ENCODE measurements around the gene RSPH3.
"Not testable (repeated sequence)": the region's sequence is repeated elsewhere in the genome, so short reads cannot be mapped to it uniquely, and the experiment has no call there.

RSPH3 gene

DNA sequence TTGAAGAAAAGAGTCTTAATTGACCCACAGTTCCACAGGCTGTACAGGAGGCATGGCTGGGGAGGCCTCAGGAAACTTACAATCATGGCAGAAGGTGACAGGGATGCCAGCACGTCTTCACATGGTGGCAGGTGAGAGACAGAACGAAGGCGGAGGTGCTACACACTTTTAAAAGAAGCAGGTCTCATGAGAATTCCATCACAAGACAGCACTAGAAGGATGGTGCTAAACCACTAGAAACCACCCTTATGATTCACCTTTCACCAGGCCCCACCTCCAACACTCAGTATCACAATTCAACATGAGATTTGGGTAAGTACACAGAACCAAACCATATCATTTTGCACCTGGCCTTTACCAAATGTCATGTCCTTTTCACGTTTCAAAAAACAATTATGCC lies 23.9 kb upstream of the RSPH3 start:
- DNase-seq (ENCODE audit: low spot score) = no peak

DNA sequence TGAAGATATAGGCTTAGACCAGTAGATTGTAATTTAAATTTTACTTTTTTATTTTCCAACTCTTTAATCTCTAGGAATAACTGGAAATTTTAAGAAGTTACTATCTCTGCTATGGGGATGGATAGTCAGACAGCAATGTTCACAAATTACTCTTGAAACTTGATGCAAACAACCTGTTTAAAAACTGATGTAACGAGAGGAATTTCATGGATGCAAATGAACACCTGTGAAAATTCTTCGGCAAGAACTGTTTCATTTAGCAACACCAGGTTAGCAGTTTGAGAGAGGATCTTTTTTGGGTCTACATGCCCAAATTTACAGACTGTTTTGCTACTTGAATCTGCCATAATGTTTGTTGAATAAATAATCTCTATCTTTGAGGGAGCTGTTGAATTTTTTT lies 20.0 kb upstream of the RSPH3 start:
- no peak for DNase-seq (ENCODE audit: low spot score)

DNA sequence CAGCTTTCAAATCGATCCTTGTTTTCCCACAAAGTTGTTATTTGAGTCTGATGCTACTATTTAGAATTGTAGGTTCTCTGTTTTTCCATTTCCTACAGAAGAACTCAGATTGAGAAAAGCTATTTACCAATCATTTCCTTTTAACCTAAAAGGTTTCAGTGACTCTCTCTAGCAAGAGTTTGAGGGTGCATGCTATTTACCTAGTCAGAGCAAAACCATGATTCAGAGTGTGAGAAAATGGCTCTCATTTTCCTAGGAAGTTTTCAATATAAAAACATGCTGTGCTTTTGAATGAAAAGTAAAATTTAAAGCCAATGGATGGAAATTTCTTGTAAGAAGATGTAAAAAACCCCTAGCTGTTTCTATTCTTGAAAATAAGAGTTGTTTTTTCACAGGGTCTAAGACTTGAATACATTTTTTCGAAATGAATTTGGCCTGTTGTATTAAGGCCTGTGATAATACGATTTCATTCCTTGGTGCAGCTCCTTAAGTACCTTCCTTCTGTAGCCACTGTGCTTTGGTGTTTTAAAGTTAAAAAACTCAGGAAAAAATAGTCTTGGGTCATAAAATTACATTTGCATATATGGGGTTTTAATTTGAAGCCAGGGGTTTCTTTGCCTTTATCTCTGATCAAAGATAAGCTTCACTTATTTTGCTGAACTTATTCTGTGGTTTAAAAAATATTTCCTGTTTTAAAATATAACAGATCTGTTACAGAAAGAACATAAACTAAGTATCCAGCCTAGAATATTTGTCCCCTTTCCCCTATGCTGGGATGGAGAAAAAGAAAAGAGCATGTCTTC lies 18.0 kb upstream of the RSPH3 start:
- DNase-seq (ENCODE audit: low spot score) = no peak

DNA sequence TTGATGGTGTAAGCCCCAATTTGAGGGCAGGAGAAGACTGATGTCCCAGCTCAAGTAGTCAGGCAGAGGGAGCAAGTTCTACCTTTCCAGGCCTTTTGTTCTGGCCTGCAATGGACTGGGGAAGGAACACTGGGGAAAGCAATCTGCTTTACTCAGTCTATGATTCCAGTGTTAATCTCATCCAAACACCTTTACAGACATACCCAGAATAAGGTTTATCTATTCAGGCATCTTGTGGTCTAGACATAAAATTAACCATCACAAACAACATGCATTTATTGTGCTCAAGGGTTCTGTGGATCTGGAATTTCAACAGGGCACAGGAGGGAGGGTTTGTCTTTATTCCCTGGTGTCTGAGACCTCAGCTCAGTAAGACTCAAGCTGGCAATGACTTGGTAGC lies 14.4 kb upstream of the RSPH3 start:
- DNase-seq (ENCODE audit: low spot score) = no peak

DNA sequence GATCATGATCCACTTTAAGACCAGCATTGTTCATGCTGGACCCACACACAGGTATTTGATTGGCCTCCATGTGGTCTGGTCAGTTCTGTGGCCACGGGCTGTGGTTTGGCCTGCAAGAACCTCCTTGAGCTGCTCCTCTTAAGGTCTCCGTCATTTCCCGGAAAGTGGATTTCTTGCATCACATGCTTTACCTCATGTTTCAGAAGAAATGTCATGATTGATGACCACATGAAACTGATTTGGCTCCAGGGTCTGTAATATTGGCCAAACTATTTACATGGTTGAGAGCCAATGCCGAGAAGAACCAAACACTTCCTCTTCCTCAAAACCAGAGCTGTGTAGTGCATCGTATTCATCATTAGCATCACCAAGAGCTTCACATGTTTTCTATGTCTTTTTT lies 13.2 kb upstream of the RSPH3 start:
- no peak for DNase-seq (ENCODE audit: low spot score)

DNA sequence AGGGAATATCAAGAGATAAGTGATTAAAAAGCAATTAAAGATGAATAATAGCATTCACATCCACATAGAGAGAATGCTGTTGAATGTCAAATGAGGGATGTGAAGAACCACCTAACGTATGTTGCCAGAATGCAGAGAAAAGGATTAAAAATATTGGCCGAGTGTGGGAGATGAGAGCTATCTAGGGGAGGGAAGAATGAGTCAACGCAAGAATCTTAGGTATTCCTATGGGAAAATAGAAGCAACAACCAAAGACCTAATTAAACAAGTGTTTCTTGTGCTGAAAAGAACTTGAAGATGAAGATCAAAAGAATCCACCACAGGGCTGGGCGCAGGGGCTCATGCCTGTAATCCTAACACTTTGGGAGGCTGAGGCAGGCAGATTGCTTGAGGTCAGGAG lies 12.2 kb upstream of the RSPH3 start:
- DNase-seq (ENCODE audit: low spot score) = no peak

DNA sequence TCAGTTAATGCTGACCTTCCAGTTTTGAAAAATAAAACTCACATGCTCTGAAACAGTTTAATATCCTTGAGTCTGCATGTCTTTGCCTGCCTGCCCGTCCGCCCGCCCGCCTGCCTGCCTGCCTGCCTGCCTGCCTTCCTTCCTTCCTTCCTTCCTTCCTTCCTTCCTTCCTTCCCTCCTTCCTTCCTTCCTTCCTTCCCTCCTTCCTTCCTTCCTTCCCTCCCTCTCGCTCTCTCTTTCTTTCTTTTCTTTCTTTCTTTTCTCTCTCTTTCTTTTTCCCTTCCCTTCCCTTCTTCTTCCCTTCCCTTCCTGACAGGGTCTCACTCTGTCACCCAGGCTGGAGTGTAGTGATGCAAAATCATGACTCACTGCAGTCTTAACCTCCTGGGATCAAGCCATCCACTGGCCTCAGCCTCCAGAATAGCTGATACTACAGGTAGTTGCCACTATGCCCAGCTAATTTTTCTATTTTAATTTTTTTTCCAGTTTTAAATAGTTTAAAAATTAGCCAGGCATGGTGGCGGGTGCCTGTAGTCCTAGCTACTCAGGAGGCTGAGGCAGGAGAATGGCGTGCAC lies 10.1 kb upstream of the RSPH3 start:
- DNase-seq (ENCODE audit: low spot score) = not testable (repeated sequence)

DNA sequence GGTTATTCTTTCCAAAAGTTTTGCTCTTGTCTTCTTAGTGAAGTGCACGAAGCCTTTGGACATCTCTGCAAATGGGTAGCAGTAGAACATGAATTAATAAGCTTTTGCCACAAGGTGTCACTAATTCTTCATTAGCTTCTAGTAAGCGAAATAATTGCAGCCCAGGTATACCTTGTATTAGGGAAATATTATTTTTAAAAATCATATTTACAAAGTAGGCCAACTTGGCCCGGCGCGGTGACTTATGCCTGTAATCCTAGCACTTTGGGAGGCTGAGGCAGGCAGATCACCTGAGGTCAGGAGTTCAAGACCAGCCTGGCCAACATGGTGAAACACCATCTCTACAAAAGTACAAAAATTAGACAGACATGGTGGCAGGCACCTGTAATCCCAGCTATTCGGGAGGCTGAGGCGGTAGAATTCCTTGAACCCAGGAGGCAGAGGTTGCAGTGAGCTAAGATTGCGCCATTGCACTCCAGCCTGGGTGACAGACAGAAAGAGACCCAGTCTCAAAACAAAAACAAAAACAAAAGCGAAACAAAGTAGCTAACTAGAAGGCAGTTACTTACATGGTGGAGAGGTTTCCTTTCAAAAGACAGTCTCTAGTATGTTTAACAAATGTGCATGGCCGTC lies 8.8 kb upstream of the RSPH3 start:
- no peak for DNase-seq (ENCODE audit: low spot score)

DNA sequence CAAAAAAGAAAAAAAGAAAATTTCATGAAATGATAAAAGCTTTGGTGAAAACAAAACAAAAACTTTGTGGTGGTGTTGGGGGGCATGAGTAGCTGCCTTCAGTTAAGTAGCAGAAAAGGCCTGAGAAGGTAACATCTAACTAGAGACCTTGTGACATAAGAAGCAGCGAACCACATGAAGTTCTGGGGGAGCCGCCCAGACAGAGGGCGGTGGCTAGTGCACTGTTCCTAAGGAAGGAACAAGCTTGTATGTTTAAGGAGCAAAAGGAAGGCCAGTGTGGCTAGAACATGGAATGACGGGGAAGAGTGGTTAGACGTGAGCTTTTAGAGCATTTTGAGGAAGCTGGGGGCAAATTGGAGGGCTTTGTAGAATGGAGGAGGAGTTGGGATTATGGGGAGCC lies 7.5 kb upstream of the RSPH3 start:
- no peak for DNase-seq (ENCODE audit: low spot score)

DNA sequence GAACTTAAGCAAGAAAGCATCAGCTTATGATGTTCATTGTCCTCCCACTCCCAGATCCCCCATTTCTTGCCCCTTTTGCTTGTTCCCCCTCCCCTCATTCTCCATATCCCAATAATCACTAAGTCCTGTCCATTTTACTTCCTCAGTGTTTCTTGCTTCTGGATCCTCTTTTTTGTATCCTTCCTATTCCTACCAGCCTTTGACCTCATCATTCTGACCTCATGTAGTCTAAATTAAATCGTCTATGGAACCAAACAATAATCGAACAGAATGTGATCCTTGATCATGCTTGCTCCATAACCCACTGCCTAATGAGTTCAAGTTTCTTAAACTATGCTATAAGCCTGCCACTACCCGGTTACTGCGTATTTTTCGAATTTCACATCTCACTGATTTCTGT lies 5.4 kb upstream of the RSPH3 start:
- no peak for DNase-seq (ENCODE audit: low spot score)

DNA sequence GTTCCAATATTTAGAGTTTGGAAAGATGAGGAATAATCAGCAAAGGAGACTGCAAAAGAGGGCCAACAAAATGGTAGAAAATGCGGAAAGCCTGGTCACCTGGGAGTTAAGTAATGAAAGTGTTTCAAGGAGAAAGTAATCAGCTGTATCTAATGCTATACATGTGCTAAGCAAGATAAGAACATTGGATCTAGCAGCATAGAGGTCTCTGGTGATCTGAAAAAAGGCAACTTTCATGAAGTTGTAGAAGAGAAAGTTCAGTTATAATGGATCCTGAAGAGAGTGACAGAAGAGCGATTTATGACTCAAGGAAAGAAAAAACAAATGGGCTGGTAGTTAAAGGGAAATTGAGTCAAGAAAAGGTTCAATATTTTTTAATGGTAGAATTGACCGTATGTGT lies 4.6 kb upstream of the RSPH3 start:
- no peak for DNase-seq (ENCODE audit: low spot score)

DNA sequence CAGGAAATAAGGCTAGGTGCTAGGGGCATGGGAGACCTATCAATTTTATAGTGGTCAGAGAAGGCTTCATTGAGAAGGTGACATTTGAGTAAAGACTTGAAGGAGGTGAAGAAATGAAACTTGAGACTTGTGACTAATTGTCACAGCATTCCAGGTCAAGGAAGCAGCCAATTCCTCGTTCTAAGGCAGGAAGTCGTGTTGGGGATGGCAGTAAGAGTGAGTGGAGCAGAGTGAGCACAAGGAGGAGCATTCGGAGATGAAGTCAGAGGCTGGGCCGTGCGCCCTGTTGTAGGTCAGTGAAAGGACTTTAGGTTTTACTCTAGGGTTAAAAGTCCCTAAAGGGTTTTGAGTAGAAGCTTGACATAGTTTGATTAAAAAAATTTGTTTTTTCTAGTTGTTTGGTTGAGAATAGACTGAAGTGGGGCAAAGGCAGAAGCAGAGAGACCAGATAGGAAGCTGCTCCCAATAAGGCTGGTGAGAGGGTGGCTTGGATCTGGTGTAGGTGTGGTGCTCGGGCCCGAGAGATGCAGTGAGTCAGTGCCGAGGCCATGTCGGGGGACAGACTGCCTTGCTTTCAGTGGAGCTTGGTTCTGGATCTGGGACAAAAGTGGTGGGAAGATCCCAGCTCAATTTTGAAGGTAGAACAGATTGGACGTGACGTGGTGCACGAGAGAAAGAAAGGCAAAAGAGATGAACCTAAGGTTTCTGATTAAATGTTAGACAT lies 2.6 kb upstream of the RSPH3 start:
- DNase-seq (ENCODE audit: low spot score) = no peak

DNA sequence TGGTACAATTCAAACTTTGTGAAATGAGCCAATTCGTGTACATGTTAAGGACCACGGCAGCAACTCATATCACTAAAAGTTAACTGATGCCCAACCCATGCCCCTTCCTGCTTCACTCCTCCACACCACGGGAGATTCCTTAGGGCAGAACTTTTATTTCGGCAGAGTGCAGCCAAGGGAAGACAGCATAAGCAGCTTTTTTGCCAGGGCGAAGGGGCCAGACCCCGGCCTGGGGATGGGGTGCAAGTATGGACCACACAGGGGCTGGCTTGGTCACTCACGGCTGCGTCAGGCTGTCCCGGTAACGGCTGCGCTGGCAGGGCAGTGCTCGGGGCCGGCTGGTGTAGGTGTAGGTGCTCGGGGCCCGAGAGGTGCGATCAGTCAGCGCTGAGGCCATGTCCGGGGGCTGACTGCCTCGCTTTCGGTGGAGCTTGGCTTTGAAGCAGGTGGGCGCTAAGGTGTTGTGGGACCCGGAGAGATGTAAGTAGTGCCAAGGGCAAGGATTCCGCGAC lies 792 bp downstream of the RSPH3 start:
- DNase-seq (ENCODE audit: low spot score) = no peak

DNA sequence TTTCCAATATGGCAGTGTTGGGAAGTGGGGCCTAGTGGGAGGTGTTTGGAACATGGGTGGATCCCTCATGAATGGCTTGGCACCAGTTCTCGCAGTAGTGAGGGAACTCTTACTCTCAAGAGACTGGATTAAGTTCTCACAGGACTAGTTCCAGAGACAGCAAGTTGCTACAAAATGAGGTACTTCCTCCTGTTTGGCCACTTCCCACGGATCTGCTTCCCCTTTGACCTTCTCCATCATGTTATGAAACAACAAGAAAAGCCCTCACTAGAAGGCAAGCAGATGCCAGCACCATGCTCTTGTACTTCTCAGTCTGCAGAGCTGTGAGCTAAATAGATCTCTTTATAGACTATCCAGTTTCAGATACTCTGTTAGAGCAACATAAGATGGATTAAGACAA lies 3.1 kb downstream of the RSPH3 start:
- DNase-seq (ENCODE audit: low spot score) = no peak

DNA sequence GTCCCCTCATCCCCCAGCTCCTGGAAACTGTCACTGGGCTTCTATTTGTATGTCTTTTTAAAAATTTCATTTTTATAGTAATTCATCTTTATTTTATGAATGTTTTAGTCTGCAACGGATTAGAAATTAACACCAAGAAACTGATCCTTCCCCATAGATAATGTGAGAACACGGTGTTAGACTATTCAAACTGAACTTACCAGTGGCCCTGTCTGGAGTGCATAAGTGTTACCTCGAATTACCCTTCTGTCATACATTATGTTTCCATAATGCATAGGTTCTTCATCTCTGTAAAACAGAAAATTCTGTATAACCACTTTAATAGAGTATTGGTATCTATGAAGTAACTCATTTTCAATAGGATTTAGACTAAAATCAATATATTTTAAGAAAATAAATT lies 6.4 kb downstream of the RSPH3 start:
- DNase-seq (ENCODE audit: low spot score) = no peak

DNA sequence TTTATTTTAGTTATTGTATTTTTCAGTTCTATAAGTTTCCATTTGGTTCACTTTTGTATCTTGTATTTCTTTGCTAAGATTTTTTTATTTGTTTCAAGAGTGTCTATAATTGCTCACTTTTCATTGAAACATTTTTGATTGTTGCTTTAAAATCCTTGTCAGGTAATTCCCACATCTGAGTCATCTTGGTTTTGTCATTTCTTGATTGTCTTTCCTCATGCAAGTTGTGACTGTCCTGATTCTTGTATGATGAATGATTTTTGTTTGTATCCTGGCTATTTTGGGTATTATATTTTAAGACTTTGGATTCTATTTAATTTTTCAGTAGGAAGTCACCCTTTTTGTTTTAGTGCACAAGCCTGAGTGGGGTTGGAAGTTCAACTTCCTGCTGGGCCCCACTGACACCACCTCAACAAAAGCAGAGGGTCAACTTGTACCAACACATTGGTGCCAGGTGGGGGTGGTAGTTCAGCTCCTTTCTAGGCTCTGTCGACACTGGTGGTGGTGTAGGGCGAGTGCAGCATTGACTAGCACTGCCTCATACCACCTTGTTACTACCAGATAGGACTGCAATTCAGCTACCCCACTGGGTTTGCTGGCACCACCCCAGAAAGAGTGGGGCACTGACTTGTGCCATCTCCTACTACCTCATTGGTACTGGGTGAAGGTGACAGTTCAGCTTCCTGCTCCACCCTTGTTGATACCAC lies 8.8 kb downstream of the RSPH3 start:
- no peak for DNase-seq (ENCODE audit: low spot score)

DNA sequence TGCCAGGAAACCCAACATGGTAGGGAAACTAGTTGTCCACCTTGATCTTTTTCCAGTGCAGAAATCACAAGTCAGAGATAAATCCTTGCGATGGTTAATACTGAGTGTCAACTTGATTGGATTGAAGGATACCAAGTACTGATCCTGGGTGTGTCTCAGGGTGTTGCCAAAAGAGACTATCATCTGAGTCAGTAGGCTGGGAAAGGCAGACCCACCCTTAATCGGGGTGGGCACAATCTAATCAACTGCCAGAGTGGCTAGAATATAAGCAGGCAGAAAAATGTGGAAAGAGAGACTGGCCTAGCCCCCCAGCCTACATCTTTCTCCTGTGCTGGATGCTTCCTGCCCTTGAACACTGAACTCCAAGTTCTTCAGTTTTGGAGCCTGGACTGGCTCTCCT lies 10.3 kb downstream of the RSPH3 start:
- DNase-seq (ENCODE audit: low spot score) = not testable (repeated sequence)

DNA sequence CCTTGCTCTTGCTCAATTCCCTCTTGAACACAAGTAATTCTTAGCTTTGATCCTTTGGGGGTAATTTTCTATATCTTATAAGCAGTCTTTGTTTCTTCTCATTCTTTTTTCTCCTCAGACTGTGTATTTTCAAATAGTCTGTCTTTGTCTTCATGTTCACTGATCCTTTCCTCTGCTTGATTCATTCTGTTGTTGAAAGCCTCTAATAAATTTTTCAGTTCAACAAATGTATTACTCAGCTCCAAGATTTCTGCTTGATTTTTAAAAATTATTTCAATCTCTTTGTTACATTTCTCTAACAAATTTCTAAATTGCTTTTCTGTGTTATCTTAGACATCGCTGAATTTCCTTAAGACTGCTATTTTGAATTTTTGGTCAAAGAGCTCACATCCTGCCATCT lies 11.5 kb downstream of the RSPH3 start:
- no peak for DNase-seq (ENCODE audit: low spot score)

DNA sequence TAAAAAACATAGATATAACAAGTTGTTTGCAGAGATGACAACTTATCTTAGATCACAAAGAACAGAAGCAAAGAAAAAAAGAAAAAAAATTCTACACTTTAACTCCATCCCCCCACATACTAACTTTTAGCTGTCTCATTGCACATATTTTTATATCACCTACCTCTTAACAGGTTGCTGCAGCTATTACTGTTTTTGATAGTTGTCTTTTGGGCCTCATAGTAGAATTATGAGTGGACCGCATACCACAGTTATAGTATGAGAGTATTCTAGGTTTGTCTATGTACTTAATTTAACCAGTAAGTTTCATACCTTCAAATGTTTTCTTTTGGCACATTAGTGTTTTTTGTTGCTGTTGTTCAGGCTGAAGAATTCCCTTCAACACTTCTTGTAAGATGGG lies 12.3 kb downstream of the RSPH3 start:
- no peak for DNase-seq (ENCODE audit: low spot score)

DNA sequence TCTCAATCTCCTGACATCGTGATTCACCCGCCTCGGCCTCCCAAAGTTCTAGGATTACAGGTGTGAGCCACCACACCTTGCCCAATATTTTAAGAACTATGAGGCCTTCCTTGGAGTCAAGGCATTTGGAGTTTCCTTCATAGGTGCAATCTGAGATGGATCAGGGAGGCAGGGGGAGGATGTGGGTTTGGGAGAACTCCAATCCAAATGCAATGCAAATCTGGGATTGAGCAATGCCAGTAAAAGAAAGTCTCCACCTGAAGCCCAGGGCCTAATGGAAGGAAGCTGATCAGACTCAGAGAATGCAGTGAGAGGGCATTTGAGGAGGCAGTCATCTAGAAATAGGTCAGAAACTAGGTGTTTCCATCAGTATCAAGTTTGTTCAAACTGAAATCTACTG lies 21.2 kb downstream of the RSPH3 start:
- no peak for DNase-seq (ENCODE audit: low spot score)

DNA sequence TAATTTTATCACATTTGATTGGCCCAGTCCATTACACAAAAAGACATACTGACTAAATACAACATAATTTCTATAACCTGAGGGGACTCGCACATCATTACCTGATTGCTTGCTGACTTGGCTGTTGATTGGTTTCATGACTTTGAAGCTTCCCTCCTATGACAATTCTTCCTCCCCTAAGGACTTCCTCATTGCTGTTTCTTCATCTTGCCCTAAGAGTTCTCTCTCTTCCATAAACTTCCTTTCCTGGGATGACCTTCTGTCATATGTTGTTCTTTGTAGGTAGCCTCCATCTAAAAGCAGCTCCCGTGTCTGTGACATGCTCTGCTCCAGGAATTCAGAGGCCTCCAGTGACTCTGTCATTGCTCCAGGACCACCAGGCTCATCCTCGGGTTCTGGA lies 22.6 kb downstream of the RSPH3 start:
- no peak for DNase-seq (ENCODE audit: low spot score)

Measured in ecto neural progenitor cell (in vitro differentiated cells).